Common myeloid progenitor, CD34-positive (primary cell): Measurements from ENCODE around the gene GUCY1A2.

Experiments
- CTCF ChIA-PET: fragments of 350-600 bp; sonication (Branson Sonifier 250); formaldehyde crosslinking; loops from one replicate; lab custom pipeline; 2021; ENCODE audit warnings: antibody characterized with exemption; lab: Charles Lee
- POLR2A ChIA-PET: fragments of 350-600 bp; sonication (Branson Sonifier 250); formaldehyde crosslinking; loops from one replicate; lab custom pipeline; 2021; ENCODE audit warnings: antibody characterized with exemption; lab: Charles Lee
- DNase-seq, 3 donors: peaks; one replicate each; pipeline versions ENCODE4 v3.0.0 to v3.0.0-alpha.2; 2013
- H3K27ac ChIP-seq, 2 experiments: 1 replicate in 1 of 2; 2 replicates in 1 of 2; pipeline ENCODE4 v1.7.0; 2013; ENCODE audit warnings: inconsistent platforms in 2 of 2, low read length in 2 of 2, mild to moderate bottlenecking in 2 of 2, low read depth in 1 of 2, moderate library complexity in 1 of 2; ENCODE audit not compliant: severe bottlenecking in 2 of 2, insufficient read depth in 1 of 2, poor library complexity in 1 of 2
- H3K27me3 ChIP-seq, 5 experiments: replicated peaks in 2 of 5; 1 replicate in 3 of 5; 2 replicates in 2 of 5; pipeline versions ENCODE4 v1.6.1 to v1.7.0; 2013; ENCODE audit warnings: low read length in 4 of 5, mild to moderate bottlenecking in 2 of 5, moderate library complexity in 2 of 5, inconsistent platforms in 1 of 5; ENCODE audit not compliant: insufficient read depth in 5 of 5, control insufficient read depth in 4 of 5
- H3K36me3 ChIP-seq, 4 experiments: 1 replicate in 2 of 4; 2 replicates in 2 of 4; pipeline versions ENCODE4 v1.6.1 to v1.7.0; 2013; ENCODE audit warnings: low read length in 3 of 4, control low read depth in 1 of 4, mild to moderate bottlenecking in 1 of 4; ENCODE audit not compliant: control insufficient read depth in 4 of 4, insufficient read depth in 4 of 4
- H3K4me1 ChIP-seq, 4 experiments: 1 replicate in 3 of 4; 2 replicates in 1 of 4; pipeline versions ENCODE4 v1.6.1 to v1.7.1; 2013; ENCODE audit warnings: low read length in 3 of 4, mild to moderate bottlenecking in 3 of 4, control low read depth in 1 of 4, inconsistent platforms in 1 of 4, moderate library complexity in 1 of 4; ENCODE audit not compliant: control insufficient read depth in 4 of 4, insufficient read depth in 4 of 4; ENCODE audit errors: control extremely low read depth in 1 of 4
- H3K4me3 ChIP-seq, 7 experiments: 1 replicate in 4 of 7; 2 replicates in 3 of 7; pipeline versions ENCODE4 v1.5.1 to v1.7.0; 2013; ENCODE audit warnings: mild to moderate bottlenecking in 7 of 7, low read length in 6 of 7, moderate library complexity in 6 of 7, inconsistent platforms in 2 of 7, low read depth in 2 of 7, control low read depth in 1 of 7; ENCODE audit not compliant: insufficient read depth in 4 of 7, control insufficient read depth in 1 of 7; ENCODE audit errors: extremely low read depth in 1 of 7
- H3K9me3 ChIP-seq, 5 experiments: 1 replicate in 4 of 5; 2 replicates in 1 of 5; pipeline versions ENCODE4 v1.6.1 to v1.7.1; 2013; ENCODE audit warnings: low read length in 4 of 5, mild to moderate bottlenecking in 2 of 5, inconsistent platforms in 1 of 5, low read depth in 1 of 5, moderate library complexity in 1 of 5; ENCODE audit not compliant: control insufficient read depth in 4 of 5, insufficient read depth in 2 of 5; ENCODE audit errors: control extremely low read depth in 1 of 5
- WGBS: methylation state at CpG from one replicate; pipeline ENCODE4 v1.1.5; 2013; ENCODE audit not compliant: insufficient coverage; 5-methylcytosine and 5-hydroxymethylcytosine counted together

The GUCY1A2 gene

DNA sequence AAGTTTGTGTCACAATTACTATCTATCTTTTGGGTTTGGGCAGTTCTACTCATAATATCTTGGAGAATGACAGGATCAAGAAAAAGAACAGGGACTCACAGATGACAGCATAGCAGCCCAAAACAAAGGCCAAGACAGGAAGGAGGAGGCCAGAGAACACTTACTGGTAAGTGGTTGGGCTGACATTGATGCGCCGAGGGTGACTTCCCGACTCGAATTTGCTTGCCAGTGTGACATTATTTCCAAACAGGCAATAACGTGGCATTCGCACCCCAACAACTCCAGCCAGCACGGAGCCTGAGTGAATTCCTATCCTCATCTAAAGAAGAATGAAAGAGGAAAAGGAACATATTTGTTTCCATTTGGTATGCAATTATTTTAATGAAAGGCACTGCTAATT lies 309.9 kb downstream of the GUCY1A2 start:
- H3K27ac ChIP-seq: no peak overlapping the region
- DNase-seq: no peak
- no peaks in the 10 kb centered on the region for H3K27me3 ChIP-seq
- H3K36me3 ChIP-seq: no peaks in the 10 kb centered on the region
- no peaks in the 10 kb centered on the region for H3K9me3 ChIP-seq
- ChIA-PET POLR2A (no interaction called here), CTCF (no interaction called here)
- no peaks in the 10 kb centered on the region for H3K4me1 ChIP-seq
- H3K4me3 ChIP-seq: no peak overlapping the region
- 92% methylated on average over 2 of the region's 7 CpGs for WGBS

DNA sequence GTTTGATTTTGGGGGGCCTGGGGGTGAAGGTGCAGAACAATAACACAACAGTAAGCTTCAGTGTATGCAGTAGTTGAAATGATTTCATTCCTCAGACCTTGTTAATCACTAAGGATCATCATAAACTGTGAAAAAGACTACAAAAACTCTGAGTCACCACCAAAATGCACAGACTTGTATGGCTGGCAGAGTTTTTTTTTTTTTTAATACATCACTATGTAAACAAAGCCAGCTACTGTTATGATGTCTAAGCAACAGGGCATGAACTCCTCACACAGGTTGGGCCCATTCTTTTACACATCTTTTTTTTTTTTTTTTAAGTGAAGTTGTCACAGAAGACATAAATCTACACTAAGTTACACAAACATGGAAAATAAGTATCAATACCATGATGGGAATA lies 311.9 kb downstream of the GUCY1A2 start:
- H3K4me1 ChIP-seq: no peaks in the 10 kb centered on the region
- CTCF ChIA-PET: no interaction called here
- H3K36me3 ChIP-seq: no peaks in the 10 kb centered on the region
- POLR2A ChIA-PET: no interaction called here
- H3K27me3 ChIP-seq: no peaks in the 10 kb centered on the region
- no peak overlapping the region for H3K27ac ChIP-seq
- no peak overlapping the region for H3K4me3 ChIP-seq
- DNase-seq: no peak
- H3K9me3 ChIP-seq: no peaks in the 10 kb centered on the region

DNA sequence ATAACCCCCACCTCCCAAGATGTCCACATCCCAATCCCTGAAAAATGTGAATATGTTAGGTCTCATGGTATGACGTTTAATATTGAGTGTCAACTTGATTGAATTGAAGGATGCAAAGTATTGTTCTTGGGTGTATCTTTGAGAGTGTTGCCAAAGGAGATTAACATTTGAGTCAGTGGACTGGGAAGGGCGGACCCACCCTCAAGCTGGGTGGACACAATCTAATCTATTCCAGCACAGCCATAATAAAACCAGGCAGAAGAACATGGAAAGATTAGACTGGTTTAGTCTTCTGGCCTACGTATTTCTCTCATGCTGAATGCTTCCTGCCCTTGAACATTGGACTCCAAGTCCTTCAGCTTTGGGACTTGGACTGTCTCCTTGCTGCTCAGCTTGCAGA lies 315.5 kb downstream of the GUCY1A2 start:
- 100% methylated on average over 1 of the region's 3 CpGs for WGBS
- POLR2A ChIA-PET: no interaction called here

DNA sequence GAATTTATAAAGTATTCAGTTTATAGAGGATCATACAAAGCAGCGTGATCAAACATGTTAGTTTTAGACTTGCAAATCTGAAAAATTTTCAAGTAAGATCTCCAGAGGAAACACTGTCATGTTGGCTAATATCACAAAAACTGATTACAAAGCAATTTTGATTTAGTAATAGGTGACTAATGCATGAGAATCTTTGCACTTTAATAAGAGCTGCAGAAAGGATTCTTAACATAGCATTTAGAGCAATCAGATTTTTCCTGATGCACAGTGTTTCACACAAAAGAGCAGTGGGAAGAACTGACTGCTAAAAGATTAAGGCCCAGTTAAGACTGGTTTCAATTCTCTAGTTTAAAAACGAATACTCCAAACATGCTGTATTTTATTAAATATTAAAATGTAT lies 321.2 kb downstream of the GUCY1A2 start:
- Histone ChIP-seq H3K36me3 (no peaks in the 10 kb centered on the region), H3K9me3 (peaks cover 0 to 1% (median 0%) of the 10 kb centered on the region in 5 experiments), H3K27me3 (no peaks in the 10 kb centered on the region), H3K4me3 (no peak overlapping the region), H3K4me1 (no peaks in the 10 kb centered on the region), H3K27ac (no peak overlapping the region)
- no peak for DNase-seq
- POLR2A ChIA-PET: no interaction called here
- no CpG with 5 or more reads among the region's 2 CpGs for WGBS
- CTCF ChIA-PET: no interaction called here

More for the DNA sequence above, 315.5 kb downstream of the GUCY1A2 start:
- H3K9me3 ChIP-seq: no peaks in the 10 kb centered on the region
- CTCF ChIA-PET: no interaction called here
- no peak overlapping the region for H3K4me3 ChIP-seq
- DNase-seq: no peak
- no peak overlapping the region for H3K27ac ChIP-seq
- no peaks in the 10 kb centered on the region for H3K4me1 ChIP-seq
- no peaks in the 10 kb centered on the region for H3K36me3 ChIP-seq
- no peaks in the 10 kb centered on the region for H3K27me3 ChIP-seq

DNA sequence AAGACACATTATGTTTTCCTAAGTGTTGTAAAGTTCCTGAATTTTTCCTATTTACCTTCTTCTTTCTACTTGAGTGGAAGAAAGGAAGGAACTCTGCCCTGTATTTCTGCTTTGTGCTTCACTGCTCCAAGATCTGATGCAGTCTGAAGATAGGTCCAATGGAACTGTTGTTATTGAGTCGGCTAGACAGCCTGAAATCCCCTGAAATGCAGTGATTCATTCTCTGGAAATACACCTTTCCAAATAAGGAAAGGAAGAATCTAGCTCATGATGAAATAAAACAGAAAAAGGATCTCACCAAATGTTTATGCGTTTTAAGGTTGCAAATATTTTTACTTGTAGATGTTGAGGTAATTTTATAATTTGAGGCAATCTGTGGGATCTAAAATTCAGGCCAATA lies 322.8 kb downstream of the GUCY1A2 start:
- Histone ChIP-seq H3K9me3 (peaks cover 0 to 1% (median 0%) of the 10 kb centered on the region in 5 experiments), H3K4me3 (no peak overlapping the region), H3K27ac (no peak overlapping the region), H3K36me3 (no peaks in the 10 kb centered on the region), H3K27me3 (no peaks in the 10 kb centered on the region), H3K4me1 (no peaks in the 10 kb centered on the region)
- ChIA-PET CTCF (no interaction called here), POLR2A (no interaction called here)
- no CpG with 5 or more reads among the region's 2 CpGs for WGBS
- DNase-seq: no peak

DNA sequence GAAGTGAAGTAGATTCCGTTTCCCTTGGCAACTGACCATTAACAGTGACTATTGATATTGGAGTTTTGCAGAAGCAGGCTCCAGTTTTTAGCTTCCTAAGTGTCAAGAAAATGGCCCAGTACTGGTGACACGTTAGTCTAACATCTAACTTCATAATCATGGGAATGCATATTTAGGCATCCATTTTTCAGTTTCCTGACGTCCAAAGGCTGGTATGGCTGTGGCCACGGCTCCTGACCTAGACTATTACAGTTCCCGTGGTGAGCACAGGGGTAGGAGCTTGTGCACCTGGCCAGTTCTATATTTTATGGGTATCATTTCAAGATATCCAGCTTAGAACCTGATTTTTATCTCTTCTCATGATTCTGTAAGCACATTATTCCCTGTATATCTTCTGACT lies 323.8 kb downstream of the GUCY1A2 start:
- Histone ChIP-seq H3K4me3 (no peak overlapping the region), H3K36me3 (no peaks in the 10 kb centered on the region), H3K27ac (no peak overlapping the region), H3K4me1 (no peaks in the 10 kb centered on the region), H3K9me3 (peaks cover 0 to 1% (median 0%) of the 10 kb centered on the region in 5 experiments), H3K27me3 (no peaks in the 10 kb centered on the region)
- CTCF ChIA-PET: no interaction called here
- POLR2A ChIA-PET: no interaction called here
- WGBS: 97% methylated on average over 4 of the region's 5 CpGs
- DNase-seq: no peak

DNA sequence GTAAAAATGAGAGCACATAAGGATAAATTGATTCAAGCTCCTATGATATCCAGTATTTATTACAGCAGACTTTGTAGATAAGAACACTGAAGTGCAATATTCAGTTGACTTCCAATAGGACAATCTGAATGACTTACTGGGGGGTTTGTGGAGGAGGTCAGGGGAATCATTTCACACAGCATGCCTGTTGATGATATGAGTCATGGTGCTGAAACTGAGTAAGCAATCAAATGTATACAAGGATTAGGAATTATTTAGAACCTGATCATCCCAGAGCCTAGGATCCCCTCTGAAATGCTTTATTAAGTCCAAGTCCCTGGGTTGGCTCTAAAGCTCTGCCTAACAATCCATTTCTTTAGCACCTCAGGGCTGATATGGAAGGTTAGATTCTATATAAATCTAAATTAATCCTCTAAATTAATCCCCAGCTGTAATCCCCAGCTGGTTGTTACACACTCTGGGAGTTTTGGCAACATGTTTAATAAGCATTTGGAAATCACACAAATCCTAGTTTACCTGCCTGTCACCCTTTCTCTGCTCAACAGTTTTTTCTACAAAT lies 326.4 kb downstream of the GUCY1A2 start:
- POLR2A ChIA-PET: no interaction called here
- CTCF ChIA-PET: no interaction called here
- DNase-seq: no peak
- Histone ChIP-seq H3K4me3 (no peak overlapping the region), H3K36me3 (no peaks in the 10 kb centered on the region), H3K4me1 (no peaks in the 10 kb centered on the region), H3K27me3 (no peaks in the 10 kb centered on the region), H3K27ac (no peak overlapping the region), H3K9me3 (peaks cover 0 to 1% (median 0%) of the 10 kb centered on the region in 5 experiments)
